Smooth muscle cell of the coronary artery (primary cell): ENCODE data around the gene SCGB3A2. TPM values are rescaled to one million over a fixed set of nuclear protein-coding genes. Genes with fewer than 3 reads are reported as not detected.

Experiments used
- total RNA-seq: library from RNA; depleted of rRNA; stranded (reverse); fragments of >200 nt; gene quantifications from 2 replicates; pipeline ENCODE4 v1.2.3, GENCODE V29; 2014; ENCODE audit warnings: low replicate concordance

The SCGB3A2 gene
- 0.15 TPM in 1 of 2 replicates, not detected in the other for total RNA-seq

DNA sequence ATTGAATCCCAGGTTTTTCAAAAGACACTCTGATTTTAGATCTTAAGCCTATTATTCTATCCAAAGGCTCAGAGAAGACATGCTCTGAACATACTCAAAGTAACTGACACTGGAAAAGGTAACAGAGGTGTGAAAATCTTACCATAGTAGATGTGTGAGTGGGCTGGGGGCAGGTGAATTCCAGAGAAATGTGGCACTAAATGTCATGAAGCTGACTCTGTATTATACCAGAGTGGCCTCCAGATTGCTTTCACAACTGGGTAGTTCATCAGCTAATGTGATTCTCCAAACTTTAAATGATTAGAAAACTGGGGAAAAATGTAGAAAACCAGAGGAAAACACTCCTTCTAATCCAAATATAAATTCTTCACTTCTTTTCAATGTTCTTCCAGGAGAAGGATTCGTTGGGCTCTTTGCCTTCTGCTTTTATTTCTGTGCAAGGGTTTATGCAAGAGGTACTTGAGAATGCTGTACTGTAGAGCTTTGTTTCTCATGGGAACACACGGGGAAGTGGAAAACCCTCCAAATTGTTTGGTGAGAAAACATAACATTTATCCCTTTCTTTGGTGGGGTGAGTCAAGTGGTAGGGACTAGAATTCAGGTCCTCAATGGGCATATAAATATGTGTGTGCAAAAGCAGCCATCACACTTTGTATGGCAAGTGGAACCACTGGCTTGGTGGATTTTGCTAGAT, at the start of gene SCGB3A2:
Gene SCGB3A2, plus strand, starts transcription at position 646 of the 694 bp plus-strand sequence. CDS start 93 bp downstream, outside the sequence.

GRCh38 chr5:147831465-147831864, 47.0 kb upstream of the SCGB3A2 start, which contains the start of gene SPINK1:
Gene SPINK1 (minus strand): TSS chr5:147831671. CDS start chr5:147831577, 94 bp downstream.

GRCh38 chr5:147906326-147907095, 28.0 kb downstream of the SCGB3A2 start, which contains the start of gene C5orf46:
Gene C5orf46 (minus strand): TSS chr5:147906538. CDS start chr5:147906501, 37 bp downstream.

Other genes with a start within 250 kb of the SCGB3A2 start
- 0.15 TPM in 1 of 2 replicates, not detected in the other for gene JAKMIP2, start 96.0 kb upstream of the SCGB3A2 start, total RNA-seq
- 0.68 TPM in 1 of 2 replicates, not detected in the other for gene SPINK1, start 47.0 kb upstream of the SCGB3A2 start, total RNA-seq
- 59.5 TPM in 1 of 2 replicates, not detected in the other for gene C5orf46, start 27.8 kb downstream of the SCGB3A2 start, total RNA-seq
- not detected in 2 replicates for gene SPINK5, start 185.3 kb downstream of the SCGB3A2 start, total RNA-seq